Bone marrow (tissue), 2 donors: ENCODE results near the gene CSNK2A1.
"Not testable (repeated sequence)": the region's sequence is repeated elsewhere in the genome, so short reads cannot be mapped to it uniquely, and the experiment has no call there.

Experiments
- DNase-seq, 2 donors: peaks; one replicate each; lab custom pipeline; 2025; lab: John Stamatoyannopoulos, UW

The CSNK2A1 gene

GRCh38 chr20:543369-544152 lies at the start of gene CSNK2A1:
Gene CSNK2A1 (minus strand): TSS chr20:543790. CDS start chr20:508551, 35,239 bp downstream.
- peak; percentile 86 to 95 for DNase-seq

DNA sequence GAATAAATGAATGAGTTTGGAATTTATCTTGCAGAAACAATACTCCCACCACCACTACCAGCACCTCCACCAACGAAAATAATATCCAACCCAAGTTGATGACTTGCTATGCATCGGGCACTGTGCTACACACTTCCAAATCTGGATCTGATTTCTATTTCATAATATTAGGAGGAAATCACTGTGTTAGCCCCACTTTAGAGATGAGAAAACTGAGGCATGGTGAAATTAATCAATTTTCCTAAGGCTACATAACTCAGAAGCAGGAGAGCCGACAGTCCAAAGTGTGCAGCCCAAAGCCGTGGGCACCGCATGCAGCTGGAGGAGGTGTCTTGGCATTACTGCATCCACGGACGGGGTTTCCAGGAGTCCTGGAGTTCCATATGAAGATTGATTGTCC lies 48.9 kb upstream of the CSNK2A1 start:
- no peak for DNase-seq

GRCh38 chr20:591941-592340 lies 48.4 kb upstream of the CSNK2A1 start:
- DNase-seq, result no peak

GRCh38 chr20:588932-589672 lies 45.5 kb upstream of the CSNK2A1 start:
- no peak for DNase-seq

DNA sequence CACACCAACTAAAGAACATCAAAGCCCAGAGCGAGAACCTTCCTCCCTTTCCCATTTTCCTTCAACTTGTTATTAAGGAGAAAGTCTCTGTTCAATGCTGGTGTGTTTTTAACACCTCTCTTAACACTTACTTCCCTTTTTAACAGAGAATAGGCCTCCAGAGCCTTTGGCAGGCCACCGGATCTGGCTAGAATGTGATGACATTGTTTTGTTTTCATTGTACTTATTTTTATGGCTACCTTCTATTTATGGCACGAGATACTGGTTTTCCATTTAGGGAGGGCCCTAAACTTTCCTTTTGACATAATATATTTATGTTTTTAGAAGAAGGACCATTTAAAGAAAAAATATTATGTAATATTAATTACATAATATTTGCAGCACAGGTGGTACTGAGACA lies 44.9 kb upstream of the CSNK2A1 start:
- DNase-seq, result no peak

DNA sequence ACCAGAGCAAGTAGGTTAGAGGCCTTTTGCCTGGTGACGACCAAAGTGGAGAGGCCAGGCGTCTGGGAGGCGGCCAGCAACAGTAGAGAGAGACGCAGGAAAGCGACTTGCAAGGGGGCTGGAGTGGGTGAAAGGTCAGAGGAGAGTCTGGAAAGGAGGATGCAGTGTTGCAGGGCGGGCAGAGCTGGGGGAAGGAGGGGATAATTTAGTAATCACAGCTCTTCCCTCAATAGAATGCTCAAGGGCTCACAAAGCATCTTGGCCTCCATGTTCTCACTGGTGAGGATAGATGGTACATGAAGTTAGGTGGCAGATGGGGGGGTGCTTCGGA lies 41.3 kb upstream of the CSNK2A1 start:
- no peak for DNase-seq

GRCh38 chr20:584161-584970 lies 40.8 kb upstream of the CSNK2A1 start:
- DNase-seq, result no peak

DNA sequence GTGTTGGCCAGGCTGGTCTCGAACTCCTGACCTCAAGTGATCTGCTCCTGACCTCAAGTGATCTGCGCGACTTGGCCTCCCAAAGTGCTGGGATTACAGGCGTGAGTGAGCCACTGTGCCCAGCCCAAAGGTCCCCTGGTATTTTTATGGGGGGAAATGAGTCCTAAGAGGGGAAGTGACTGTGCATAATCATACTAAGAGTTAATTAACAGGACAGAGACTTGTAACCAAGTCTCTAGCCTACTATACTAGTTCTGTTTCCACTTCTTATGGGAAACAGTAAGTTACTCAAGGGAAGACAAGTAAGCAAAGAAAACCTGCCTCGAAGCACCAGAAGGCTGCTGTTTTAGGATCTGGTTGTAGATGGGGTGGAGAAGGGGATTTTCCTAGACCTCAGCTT lies 38.6 kb upstream of the CSNK2A1 start:
- no peak for DNase-seq

GRCh38 chr20:578940-579690 lies 35.5 kb upstream of the CSNK2A1 start:
- not testable (repeated sequence) for DNase-seq

GRCh38 chr20:577167-577791 lies 33.7 kb upstream of the CSNK2A1 start:
- DNase-seq, result no peak

- DNase-seq, result no peak
Observed at GRCh38 chr20:576156-576555, 32.6 kb upstream of the CSNK2A1 start.

GRCh38 chr20:575230-575629 lies 31.6 kb upstream of the CSNK2A1 start:
- DNase-seq, result no peak

GRCh38 chr20:574297-574942 lies 30.8 kb upstream of the CSNK2A1 start:
- no peak for DNase-seq

DNA sequence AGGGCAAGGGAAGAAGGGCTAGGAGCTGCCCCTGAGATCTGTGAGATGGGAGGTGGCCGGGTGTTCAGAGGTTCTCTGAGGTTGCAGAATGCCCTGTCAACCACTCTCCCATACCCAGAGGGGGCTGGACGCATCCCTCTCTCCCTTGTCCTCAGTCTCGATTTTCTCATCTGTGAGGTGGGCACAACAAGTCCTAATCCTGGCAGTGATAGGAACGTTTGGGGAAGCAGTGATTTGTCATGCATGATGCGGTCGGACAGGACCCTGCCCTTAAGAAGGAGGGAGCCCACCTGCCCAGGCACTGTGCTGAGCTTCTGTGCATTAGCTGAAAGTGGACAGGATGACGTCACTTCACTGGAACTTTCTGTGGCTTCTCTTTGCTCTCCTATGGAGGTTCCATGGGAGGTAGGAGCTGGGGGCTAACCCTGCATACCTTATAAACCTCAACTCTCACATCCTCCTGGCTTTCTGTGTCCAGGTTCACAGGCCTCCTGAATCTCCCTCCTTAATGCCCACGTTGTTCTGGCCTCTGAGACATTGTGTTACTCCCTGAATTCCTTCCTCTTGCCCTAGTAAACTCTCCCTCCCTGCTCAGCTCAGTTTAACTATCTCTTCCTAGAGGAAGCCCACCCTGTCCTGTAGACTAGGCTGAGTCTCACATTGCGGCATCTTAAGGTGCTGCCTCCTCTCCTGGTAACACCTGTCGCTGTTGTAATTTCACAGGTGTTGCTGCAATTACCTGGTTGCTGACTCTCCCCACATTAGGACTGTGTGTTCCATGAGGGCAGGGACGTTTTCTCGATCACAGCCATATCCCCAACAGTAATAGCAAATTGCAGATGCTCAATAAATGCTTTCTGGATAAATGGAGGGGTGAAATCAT lies 30.1 kb upstream of the CSNK2A1 start:
- DNase-seq, result no peak

DNA sequence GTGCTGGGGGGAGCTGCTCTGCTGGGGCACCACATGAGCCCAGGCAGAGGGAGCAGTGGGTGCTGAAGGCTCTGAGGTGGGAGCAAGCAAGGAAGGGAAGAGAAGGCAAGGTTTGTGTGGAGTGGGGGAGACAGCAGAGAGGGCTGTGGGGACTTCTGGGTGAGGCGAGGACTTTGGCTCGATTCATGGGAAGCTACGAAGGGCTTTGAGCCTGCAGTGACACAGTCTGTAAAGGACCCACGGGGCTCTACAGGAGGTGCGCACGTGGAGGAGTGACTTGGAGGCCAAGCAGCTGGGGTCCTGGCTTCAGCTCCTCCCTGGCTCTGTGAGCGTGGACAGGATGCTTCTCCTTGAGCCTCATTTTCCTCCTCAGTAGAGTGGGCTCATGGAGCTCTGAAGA lies 29.1 kb upstream of the CSNK2A1 start:
- DNase-seq, result no peak

DNA sequence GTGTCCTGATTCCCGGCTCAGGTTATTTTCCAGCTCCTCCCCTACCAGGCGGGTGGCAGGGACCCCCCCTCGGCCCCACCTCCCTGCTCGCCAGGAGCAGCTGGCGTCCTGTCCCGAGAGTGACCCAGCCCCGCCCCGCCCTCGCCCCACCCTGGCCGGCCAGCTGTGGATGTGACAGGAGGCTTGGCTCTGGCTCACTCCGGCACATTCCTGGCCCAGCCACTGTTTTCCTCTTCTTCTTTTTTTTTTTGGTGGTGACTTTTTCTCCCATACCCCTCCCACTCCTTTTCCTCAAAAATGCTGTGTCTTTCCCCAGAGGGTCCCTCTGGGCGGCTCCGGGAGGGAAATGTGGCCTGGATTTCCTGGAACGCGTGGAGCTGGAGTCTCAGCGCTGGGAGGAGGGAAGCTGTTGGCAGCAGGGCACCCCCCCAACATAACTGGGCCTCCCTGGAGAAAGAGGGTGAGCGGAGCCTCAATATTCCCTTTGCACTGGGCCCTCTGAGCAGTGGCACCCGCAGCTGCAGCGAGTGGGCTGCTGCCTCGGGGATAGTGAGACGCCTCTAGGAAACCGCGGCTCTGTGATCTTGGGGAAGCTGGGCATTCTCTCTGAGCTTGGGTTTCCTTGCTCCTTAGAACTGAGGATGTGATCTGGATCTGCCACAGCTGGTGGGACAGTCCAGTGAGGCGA lies 28.3 kb upstream of the CSNK2A1 start:
- no peak for DNase-seq

- no peak for DNase-seq
Observed at GRCh38 chr20:568673-569415, 25.3 kb upstream of the CSNK2A1 start.

DNA sequence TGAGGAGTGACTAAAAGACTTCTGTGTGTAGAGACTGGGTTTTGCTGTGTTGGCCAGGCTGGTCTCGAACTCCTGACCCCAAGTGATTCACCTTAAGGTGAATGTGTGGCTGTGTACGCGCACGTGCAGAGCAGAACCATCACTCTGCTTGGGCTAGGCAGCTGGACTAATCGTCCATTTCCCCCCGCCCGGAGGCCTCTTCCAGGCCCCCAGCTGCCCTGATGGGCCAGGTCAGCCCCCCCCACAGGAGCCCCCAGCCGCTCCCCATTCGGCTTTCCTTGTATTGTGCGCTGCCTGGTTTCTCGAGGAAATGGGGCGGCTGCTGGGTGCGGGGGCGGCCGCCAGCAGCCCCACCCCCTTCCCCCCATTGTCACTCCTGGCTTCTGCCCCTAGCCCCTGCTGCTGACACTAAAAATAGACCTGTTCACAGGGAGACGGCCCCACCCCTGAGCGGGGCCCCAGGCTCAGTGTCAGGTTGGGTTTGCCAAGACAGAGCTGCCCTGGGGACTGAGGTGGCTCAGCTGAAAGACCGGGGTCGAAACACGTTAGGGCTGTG lies 24.6 kb upstream of the CSNK2A1 start:
- DNase-seq, result no peak
